K562 treated with DMSO at 1 percent for 4 hours (cell line): ENCODE data around the gene RNF130. TPM values are rescaled to one million over a fixed set of nuclear protein-coding genes. Genes with fewer than 3 reads are reported as not detected.

ENCODE experiments used
- total RNA-seq: library from RNA; unstranded; fragments of 300-600 nt; gene quantifications from 2 replicates; pipeline ENCODE4 v1.2.3, GENCODE V29; 2022; ENCODE audit not compliant: insufficient read depth

The RNF130 gene, protein sequence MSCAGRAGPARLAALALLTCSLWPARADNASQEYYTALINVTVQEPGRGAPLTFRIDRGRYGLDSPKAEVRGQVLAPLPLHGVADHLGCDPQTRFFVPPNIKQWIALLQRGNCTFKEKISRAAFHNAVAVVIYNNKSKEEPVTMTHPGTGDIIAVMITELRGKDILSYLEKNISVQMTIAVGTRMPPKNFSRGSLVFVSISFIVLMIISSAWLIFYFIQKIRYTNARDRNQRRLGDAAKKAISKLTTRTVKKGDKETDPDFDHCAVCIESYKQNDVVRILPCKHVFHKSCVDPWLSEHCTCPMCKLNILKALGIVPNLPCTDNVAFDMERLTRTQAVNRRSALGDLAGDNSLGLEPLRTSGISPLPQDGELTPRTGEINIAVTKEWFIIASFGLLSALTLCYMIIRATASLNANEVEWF
- total RNA-seq = 67.5 and 80.4 TPM in 2 replicates

DNA sequence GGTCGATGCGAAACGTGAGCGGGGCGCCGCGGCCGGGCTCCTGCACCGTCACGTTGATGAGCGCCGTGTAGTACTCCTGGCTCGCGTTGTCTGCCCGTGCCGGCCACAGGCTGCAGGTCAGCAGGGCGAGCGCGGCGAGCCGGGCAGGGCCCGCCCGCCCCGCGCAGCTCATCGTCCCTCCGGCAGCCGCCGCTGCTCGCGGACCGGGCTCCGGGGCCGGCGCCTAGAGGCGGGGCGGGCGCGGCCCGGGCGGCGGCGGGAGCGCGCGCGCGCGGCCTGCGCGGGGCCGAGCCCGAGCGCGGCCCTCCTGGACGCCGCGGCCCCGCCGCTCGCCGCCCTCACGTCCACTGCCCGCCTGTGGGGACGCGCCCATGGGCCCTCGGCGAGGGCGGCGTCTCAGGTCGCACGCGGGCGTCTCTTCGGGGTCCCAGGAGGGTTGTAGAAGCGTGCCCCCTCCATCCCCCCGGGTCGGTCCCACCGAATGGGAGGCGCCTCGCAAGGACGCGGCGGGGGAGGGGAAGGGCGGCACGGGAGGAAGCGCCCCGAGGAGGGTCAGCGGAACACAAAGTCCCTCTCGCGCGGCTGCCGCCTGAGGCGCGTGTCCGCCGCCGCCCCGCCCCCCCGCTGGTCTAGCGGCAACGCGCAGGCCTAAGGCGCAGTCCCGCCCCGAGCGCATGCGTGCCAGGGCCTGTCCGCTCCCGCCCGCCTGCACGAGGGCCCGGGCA lies at the start of gene RNF130:
Gene RNF130 (minus strand): TSS at position 229 of the 725 bp plus-strand sequence. CDS start 57 bp downstream, at position 172.

DNA sequence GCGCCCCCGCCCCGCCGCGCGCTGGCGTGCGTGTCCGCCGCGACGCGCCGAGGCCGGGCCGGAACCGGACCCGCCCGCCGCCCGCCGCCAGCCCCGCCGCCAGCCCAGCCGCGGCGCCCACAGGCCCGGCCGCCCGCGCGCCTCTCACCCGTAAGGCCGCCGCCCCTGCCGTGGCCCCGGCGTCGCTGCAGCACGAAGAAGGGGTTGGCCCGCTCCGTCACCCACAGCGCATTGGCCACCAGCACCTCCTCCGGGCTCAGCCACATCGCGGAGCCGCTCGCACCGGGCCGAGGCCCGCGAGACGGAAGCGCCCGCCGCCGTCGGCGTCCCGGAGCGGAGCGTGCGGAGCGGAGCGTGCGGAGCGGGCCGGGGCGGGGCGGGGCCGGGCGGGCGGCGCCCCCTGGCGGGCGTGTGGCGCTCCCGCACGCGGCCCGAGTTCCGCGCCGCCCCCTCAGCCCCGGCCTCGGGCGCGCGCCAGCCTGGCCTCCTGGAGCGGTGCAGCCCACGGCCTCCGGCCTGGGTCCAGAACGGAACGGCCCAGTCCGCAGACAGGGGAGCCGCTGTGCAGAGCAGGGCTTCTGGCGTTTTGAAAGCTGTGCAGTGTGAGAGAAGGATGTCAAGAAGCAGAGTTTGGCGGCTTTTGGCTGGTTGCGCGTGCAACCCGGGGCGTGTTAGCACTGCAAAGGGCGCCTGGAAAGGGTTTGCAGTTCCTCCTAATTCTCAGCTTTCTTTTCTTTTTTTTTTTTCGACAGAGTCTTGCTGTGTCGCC lies 163.8 kb downstream of the RNF130 start, which contains the start of gene TBC1D9B:
Gene TBC1D9B (minus strand): TSS at position 342 of the 769 bp plus-strand sequence. CDS start 76 bp downstream, at position 266.

Other genes with a start within 250 kb of the RNF130 start
- 13.5 and 22.2 TPM in 2 replicates for gene MRNIP, start 212.9 kb downstream of the RNF130 start, total RNA-seq
- 30.2 and 34.9 TPM in 2 replicates for gene TBC1D9B, start 163.9 kb downstream of the RNF130 start, total RNA-seq
- 0.40 TPM in 1 of 2 replicates, not detected in the other for gene RASGEF1C, start 137.5 kb upstream of the RNF130 start, total RNA-seq
- 24.3 and 26.4 TPM in 2 replicates for gene MAPK9, start 220.3 kb upstream of the RNF130 start, total RNA-seq